D721Med (cell line): ENCODE results near the gene BEAN1.

ENCODE experiments used
- DNase-seq: peaks from one replicate; pipeline ENCODE4 v3.0.0; 2011; ENCODE audit warnings: low spot score; ENCODE audit not compliant: insufficient read length
- FAIRE-seq: peaks from 2 replicates; lab custom pipeline; 2011; peaks lifted over from hg19 to GRCh38; lab: Jason Lieb, UNC
- CTCF ChIP-seq: IDR thresholded peaks from 2 replicates; pipeline ENCODE4 v1.5.1; 2012; ENCODE audit warnings: mild to moderate bottlenecking, control low read depth; ENCODE audit not compliant: insufficient read depth; ENCODE audit errors: missing control alignments

BEAN1 gene

GRCh38 chr16:66529475-66529874, 102.4 kb downstream of the BEAN1 start:
- TF ChIP-seq CTCF = no peak
- DNase-seq (no peak), FAIRE-seq (no peak)
